NCI-H1092 (cell line): ENCODE measurements around the gene GRK5.

Experiments
- DNase-seq: peaks from one replicate; lab custom pipeline; 2025; lab: John Stamatoyannopoulos, UW

The GRK5 gene

GRCh38 chr10:119362122-119362521 is 154.8 kb downstream of the GRK5 start:
- DNase-seq = no peak

GRCh38 chr10:119364645-119365600 is 157.6 kb downstream of the GRK5 start:
- DNase-seq = no peak

GRCh38 chr10:119365773-119366599 is 158.6 kb downstream of the GRK5 start:
- DNase-seq = no peak

GRCh38 chr10:119367841-119368549 is 160.6 kb downstream of the GRK5 start:
- DNase-seq = no peak

GRCh38 chr10:119368581-119368980 is 161.2 kb downstream of the GRK5 start:
- no peak for DNase-seq

GRCh38 chr10:119368991-119369869 is 161.9 kb downstream of the GRK5 start:
- DNase-seq = no peak

- DNase-seq = no peak
These were observed 162.9 kb downstream of the GRK5 start for GRCh38 chr10:119370111-119370741.

GRCh38 chr10:119370972-119371703 is 163.8 kb downstream of the GRK5 start:
- DNase-seq = no peak

GRCh38 chr10:119371704-119372663 is 164.6 kb downstream of the GRK5 start:
- no peak for DNase-seq

- DNase-seq = no peak
These were observed 166.1 kb downstream of the GRK5 start for GRCh38 chr10:119373294-119374102.

GRCh38 chr10:119374236-119374635 is 166.9 kb downstream of the GRK5 start:
- no peak for DNase-seq

GRCh38 chr10:119375574-119376272 is 168.4 kb downstream of the GRK5 start:
- DNase-seq = no peak

- no peak for DNase-seq
These were observed 170.1 kb downstream of the GRK5 start for GRCh38 chr10:119377451-119377957.

- DNase-seq = peak; percentile 78
These were observed 170.8 kb downstream of the GRK5 start for GRCh38 chr10:119377958-119378736.

- DNase-seq = no peak
These were observed 171.3 kb downstream of the GRK5 start for GRCh38 chr10:119378737-119379067.

- no peak for DNase-seq
These were observed 172.2 kb downstream of the GRK5 start for GRCh38 chr10:119379466-119380071.
